Esophagus squamous epithelium (tissue), 5 donors: ENCODE results near the gene ZDHHC7. TPM values are rescaled to one million over a fixed set of nuclear protein-coding genes. Genes with fewer than 3 reads are reported as not detected.
"Not testable (repeated sequence)": the region's sequence is repeated elsewhere in the genome, so short reads cannot be mapped to it uniquely, and the experiment has no call there.

ENCODE experiments used
- DNase-seq: peaks from one replicate; lab custom pipeline; 2025; lab: John Stamatoyannopoulos, UW
- H3K27ac ChIP-seq, 4 donors: fragments of 200-600 bp; sonication (generic); one replicate each; pipeline ENCODE4 v1.5.1; 2016 to 2019; ENCODE audit warnings: mild to moderate bottlenecking in 1 of 4
- H3K27me3 ChIP-seq, 4 donors: fragments of 200-600 bp; sonication (generic); 1 replicate in 3 of 4; 2 replicates in 1 of 4; pipeline versions ENCODE4 v1.5.1 to v1.6.0; 2017 to 2021; ENCODE audit warnings: antibody characterized with exemption in 1 of 4
- H3K36me3 ChIP-seq, 3 donors: fragments of 200-600 bp; sonication (generic); one replicate each; pipeline ENCODE4 v1.5.1; 2016 to 2019
- H3K4me1 ChIP-seq, 3 donors: fragments of 200-600 bp; sonication (generic); one replicate each; pipeline ENCODE4 v1.5.1; 2017 to 2019
- H3K4me3 ChIP-seq, 4 donors: fragments of 200-600 bp; sonication (generic); 1 replicate in 3 of 4; 2 replicates in 1 of 4; pipeline ENCODE4 v1.5.1; 2016 to 2019; ENCODE audit warnings: mild to moderate bottlenecking in 2 of 4, moderate library complexity in 1 of 4
- H3K9me3 ChIP-seq, 3 donors: fragments of 200-600 bp; sonication (generic); one replicate each; pipeline ENCODE4 v1.5.1; 2016 to 2019
- CTCF ChIP-seq, 6 experiments: fragments of 450-650 bp in 4 of 6; fragments of 200-600 bp in 2 of 6; sonication (generic) in 2 of 6; IDR thresholded peaks; one replicate each; pipeline ENCODE4 v1.5.1; 2016 to 2019; ENCODE audit warnings: antibody characterized with exemption in 6 of 6, mild to moderate bottlenecking in 4 of 6, moderate library complexity in 4 of 6
- POLR2A ChIP-seq, 4 donors: fragments of 450-650 bp; IDR thresholded peaks; one replicate each; pipeline ENCODE4 v1.6.1; 2017; ENCODE audit warnings: antibody characterized with exemption in 4 of 4, mild to moderate bottlenecking in 4 of 4, moderate library complexity in 3 of 4
- WGBS, 2 donors: methylation state at CpG; one replicate each; pipeline ENCODE4 v1.1.5; 2018; 5-methylcytosine and 5-hydroxymethylcytosine counted together
- intact Hi-C: fragments of 100-400 bp; cut with DNase I; formaldehyde crosslinking; loops from one replicate; pipeline ENCODE4 v1.15.0; 2022
- total RNA-seq, 4 donors: library from RNA; depleted of rRNA; stranded (reverse); fragments of >200 nt; gene quantifications; one replicate each; pipeline ENCODE4 v1.1.0, GENCODE V29; 2016
- donor health status: DM: yes; HTN: yes; CAD: no.

The ZDHHC7 gene
- total RNA-seq, 4 donors from 2014 or later = 31.2 to 41.2 (median 38.6) TPM

DNA sequence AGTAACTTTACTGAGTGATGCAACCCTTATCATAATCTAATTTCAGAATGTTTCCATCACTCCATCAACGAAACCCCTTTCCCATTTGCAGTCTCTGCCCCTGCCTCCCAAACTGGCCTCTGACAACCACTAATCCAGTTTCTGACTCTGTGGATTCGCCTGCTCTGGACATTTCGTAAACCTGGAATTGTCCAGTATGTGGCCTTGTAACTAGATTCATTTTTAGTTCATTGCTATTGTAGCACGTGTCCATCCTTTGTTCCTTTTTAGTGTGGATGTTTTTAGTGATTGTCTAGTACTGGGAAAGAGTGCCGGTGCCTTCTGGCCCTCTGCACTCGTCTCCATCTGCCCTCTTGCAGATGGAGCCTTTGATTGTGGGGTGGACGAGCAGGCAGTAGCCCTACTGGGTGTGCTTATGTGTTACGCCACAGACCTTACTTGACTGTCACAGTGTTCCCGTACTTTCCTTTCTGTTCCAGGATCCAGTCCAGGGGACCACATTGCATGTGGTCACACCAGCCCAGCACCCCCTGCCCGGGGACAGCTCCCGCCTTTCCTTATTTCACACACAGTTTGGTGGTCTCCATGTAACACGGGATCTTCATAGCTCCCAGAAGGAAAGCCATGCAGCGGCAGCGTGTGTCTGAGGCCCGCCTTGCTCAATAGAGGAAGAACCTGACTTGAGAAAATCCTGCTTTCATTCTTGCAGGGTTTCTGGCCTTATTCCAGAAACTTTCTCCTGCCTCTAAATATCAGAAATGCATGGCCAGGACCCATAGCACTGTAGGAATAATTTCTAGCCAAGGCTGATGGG is 25.1 kb upstream of the ZDHHC7 start:
- TF ChIP-seq CTCF (IDR thresholded peaks at IDR 0.05) (no peak), POLR2A (IDR thresholded peaks at IDR 0.05) (no peak)
- DNase-seq = no peak
- WGBS, 2 donors = 69 to 79% methylated on average over 12 to 15 of the region's 15 CpGs

DNA sequence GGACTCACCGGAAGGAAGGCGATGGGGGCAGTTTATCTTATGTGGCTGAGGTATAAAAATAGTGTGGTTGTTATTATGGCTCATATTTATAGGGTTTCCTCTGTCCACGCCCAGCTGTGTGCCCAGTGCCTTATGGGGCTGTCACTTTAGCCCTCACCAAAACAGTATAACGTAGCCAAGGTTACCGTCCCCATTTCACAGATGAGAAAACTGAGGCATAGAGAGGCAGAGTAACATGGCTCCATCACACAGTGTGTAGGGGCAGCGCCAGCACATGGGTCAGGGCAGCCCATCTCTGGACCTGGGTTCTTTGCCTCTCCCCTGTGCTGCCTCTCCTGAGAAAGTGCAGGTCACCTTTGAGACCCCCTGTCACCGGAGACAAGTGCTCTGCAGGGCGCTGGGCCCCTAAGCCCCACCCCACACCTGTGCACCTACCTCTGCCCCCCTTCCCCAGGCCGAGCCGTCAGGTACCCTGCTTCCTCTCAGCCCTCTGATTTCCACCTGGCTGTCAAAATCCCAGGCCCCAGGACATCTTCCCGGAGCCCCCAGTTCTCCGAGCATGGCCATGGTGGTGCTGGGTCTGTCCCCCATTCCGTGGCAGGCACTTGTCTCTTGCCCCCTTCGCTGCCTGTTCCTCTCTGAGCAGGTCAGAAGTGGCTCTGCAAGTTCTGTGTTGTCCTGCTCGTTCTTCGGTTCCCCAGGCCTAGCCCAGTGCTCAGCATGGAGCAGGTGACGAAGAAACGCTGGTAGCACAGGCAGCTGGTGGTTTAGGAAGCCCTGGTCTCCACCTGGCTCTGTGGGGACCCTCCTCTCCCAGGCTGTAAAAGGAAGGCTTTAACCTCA is 23.5 kb upstream of the ZDHHC7 start:
- no peak for TF ChIP-seq CTCF (IDR thresholded peaks at IDR 0.05)
- no peak for TF ChIP-seq POLR2A (IDR thresholded peaks at IDR 0.05)
- 84 to 85% methylated on average over 15 to 18 of the region's 18 CpGs for WGBS, 2 donors
- H3K9me3 ChIP-seq = no peaks in the 10 kb centered on the region
- H3K27me3 ChIP-seq = no peaks in the 10 kb centered on the region
- H3K36me3 ChIP-seq = peaks cover 0 to 24% (median 0%) of the 10 kb centered on the region in 3 donors
- intact Hi-C loops = no loop called here
- H3K4me3 ChIP-seq = no peak overlapping the region
- no peak overlapping the region for H3K27ac ChIP-seq
- H3K4me1 ChIP-seq = peaks cover 5 to 49% (median 16%) of the 10 kb centered on the region in 3 donors
- no peak for DNase-seq

More for the DNA sequence above, 25.1 kb upstream of the ZDHHC7 start:
- Histone ChIP-seq H3K4me1 (peaks cover 0 to 33% (median 11%) of the 10 kb centered on the region in 3 donors), H3K27me3 (no peaks in the 10 kb centered on the region), H3K9me3 (no peaks in the 10 kb centered on the region), H3K4me3 (no peak overlapping the region), H3K36me3 (peaks cover 0 to 24% (median 0%) of the 10 kb centered on the region in 3 donors), H3K27ac (peak overlapping the region; percentile 26 to 54 (median 38))
- intact Hi-C loops = no loop called here

DNA sequence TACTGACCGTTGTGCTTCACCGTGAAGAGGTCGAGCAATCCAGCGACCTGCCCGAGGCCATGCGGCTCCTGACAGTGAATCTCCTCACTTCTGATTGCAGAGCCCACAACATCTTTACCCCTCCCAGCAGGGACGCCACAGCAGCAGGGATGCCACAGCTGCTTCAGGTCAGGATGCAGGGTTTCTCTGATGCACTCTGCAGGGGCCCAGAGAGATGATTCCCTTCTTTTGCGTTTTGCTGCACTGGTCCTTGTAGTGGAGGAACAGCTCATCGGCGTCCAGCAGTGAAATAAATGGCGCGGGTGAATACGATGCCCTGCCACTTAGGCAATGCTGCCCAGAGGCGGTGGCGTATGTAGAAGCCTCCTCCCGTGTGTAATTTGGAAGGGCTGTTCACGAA is 21.8 kb upstream of the ZDHHC7 start:
- Histone ChIP-seq H3K9me3 (no peaks in the 10 kb centered on the region), H3K4me1 (peaks cover 19 to 65% (median 30%) of the 10 kb centered on the region in 3 donors), H3K4me3 (no peak overlapping the region), H3K27me3 (no peaks in the 10 kb centered on the region), H3K27ac (no peak overlapping the region), H3K36me3 (peaks cover 0 to 24% (median 0%) of the 10 kb centered on the region in 3 donors)
- DNase-seq = no peak
- TF ChIP-seq CTCF (IDR thresholded peaks at IDR 0.05) (no peak), POLR2A (IDR thresholded peaks at IDR 0.05) (no peak)
- 89 to 96% methylated on average over 6 to 14 of the region's 17 CpGs for WGBS, 2 donors
- intact Hi-C loops = no loop called here

DNA sequence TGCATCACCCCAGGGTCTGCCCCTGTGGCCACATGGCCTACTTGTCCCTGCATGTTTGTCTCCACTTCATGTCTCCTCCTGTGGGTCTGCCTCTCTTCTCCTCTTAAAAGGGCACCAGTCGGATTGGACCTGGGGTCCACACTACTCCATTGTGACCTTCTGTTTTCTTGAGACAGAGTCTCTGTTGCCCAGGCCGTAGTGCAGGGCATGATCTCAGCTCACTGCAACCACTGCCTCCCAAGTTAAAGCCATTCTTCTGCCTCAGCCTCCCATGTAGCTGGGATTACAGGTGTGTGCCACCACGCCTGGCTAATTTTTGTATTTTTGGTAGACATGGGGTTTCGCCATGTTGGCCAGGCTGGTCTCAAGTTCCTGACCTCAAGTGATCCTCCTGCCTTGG is 20.9 kb upstream of the ZDHHC7 start:
- H3K4me3 ChIP-seq, DNase-seq, intact Hi-C loops, H3K27ac ChIP-seq, H3K9me3 ChIP-seq, H3K27me3 ChIP-seq: not testable (repeated sequence)
- Histone ChIP-seq H3K4me1 (peaks cover 21 to 66% (median 32%) of the 10 kb centered on the region in 3 donors), H3K36me3 (peaks cover 0 to 20% (median 0%) of the 10 kb centered on the region in 3 donors)
- 92 to 98% methylated on average over 4 of the region's 4 CpGs for WGBS, 2 donors

DNA sequence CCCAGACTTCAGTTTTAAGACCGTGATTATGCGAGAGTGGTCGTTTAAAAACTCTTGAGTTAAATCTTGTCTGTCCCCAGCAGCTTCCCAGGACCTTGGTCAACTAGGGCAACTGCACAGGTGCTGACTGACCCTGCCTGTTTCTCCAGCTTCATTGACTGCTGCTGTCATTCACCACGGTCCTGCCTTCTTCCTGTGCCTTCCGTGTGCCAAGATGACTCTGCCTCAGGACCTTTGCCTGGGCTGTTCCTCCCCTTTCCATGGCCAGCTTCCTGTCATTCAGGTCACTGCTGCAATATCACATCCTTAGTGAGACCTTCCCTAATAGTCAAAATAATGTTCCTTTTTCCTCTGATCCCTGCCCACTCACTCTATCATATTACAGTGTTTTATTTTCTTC is 20.1 kb upstream of the ZDHHC7 start:
- Histone ChIP-seq H3K27me3 (no peaks in the 10 kb centered on the region), H3K4me1 (peaks cover 28 to 66% (median 31%) of the 10 kb centered on the region in 3 donors), H3K9me3 (no peaks in the 10 kb centered on the region), H3K36me3 (peaks cover 0 to 20% (median 0%) of the 10 kb centered on the region in 3 donors), H3K27ac (peak overlapping the region in 2 of 4 donors; percentile 87 to 93), H3K4me3 (no peak overlapping the region)
- WGBS, 2 donors = 63 to 70% methylated on average over 5 of the region's 5 CpGs
- DNase-seq = no peak
- TF ChIP-seq CTCF (IDR thresholded peaks at IDR 0.05) (no peak), POLR2A (IDR thresholded peaks at IDR 0.05) (no peak)
- intact Hi-C loops = no loop called here
